GM13977 (cell line): ENCODE data around the gene CNOT1.

ENCODE experiments used
- DNase-seq: peaks from one replicate; pipeline ENCODE4 v3.0.0; 2012; ENCODE audit warnings: low spot score
- CTCF ChIP-seq: IDR thresholded peaks from 2 replicates; pipeline ENCODE4 v1.5.1; 2012; ENCODE audit warnings: mild to moderate bottlenecking, control low read depth; ENCODE audit not compliant: insufficient read depth; ENCODE audit errors: extremely low read depth, missing control alignments
- in situ Hi-C: fragments of 300-500 bp; cut with MboI; formaldehyde crosslinking; loops from one replicate; pipeline ENCODE4 v1.12.0; 2022; ENCODE audit warnings: low sequenced_read_pairs, low pct_unique_long_range_greater_than_20kb, mixed read lengths, inconsistent platforms; ENCODE audit not compliant: unreplicated experiment

Gene CNOT1

GRCh38 chr16:58563775-58564174 lies 65.9 kb downstream of the CNOT1 start:
- DNase-seq: no peak
- in situ Hi-C loops: no loop called here
- no peak for TF ChIP-seq CTCF

- no peak for DNase-seq
- TF ChIP-seq CTCF: no peak
- in situ Hi-C loops: no loop called here
Observed at GRCh38 chr16:58563235-58563634, 66.4 kb downstream of the CNOT1 start.

- in situ Hi-C loops: no loop called here
- TF ChIP-seq CTCF: no peak
- DNase-seq: no peak
Observed at GRCh38 chr16:58556678-58557077, 72.9 kb downstream of the CNOT1 start.

- DNase-seq: no peak
- in situ Hi-C loops: no loop called here
- TF ChIP-seq CTCF: no peak
Observed at GRCh38 chr16:58551496-58551895, 78.1 kb downstream of the CNOT1 start.

GRCh38 chr16:58548378-58548777 lies 81.2 kb downstream of the CNOT1 start:
- no peak for TF ChIP-seq CTCF
- in situ Hi-C loops: no loop called here
- no peak for DNase-seq

GRCh38 chr16:58543685-58544084 lies 85.9 kb downstream of the CNOT1 start:
- TF ChIP-seq CTCF: no peak
- DNase-seq: no peak
- in situ Hi-C loops: no loop called here

GRCh38 chr16:58542291-58542690 lies 87.3 kb downstream of the CNOT1 start:
- in situ Hi-C loops: no loop called here

More at GRCh38 chr16:58542291-58542690, 87.3 kb downstream of the CNOT1 start:
- no peak for DNase-seq
- no peak for TF ChIP-seq CTCF
